ENCODE data around the gene BRD7. TPM values are rescaled to one million over a fixed set of nuclear protein-coding genes. Genes with fewer than 3 reads are reported as not detected.

BRD7 gene
- polyA plus RNA-seq, 1 donor: 61.6 TPM

DNA sequence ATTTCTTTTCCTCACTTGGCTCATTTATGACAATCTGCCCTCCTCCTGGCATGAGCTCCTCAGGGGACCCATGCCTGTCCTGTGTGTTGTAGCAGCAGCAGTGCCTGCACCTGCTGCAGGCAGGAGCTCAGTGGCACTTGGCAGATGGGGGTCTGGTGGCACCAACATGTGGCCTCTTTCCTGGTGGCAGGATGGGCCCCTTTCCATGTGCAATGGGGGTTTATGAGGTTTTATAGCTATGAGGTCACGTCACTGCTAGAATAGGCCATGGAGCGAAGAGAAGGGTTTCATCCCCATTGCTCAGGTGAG lies 95.5 kb downstream of the BRD7 start:
- no peak for DNase-seq (ENCODE audit: low read depth)

DNA sequence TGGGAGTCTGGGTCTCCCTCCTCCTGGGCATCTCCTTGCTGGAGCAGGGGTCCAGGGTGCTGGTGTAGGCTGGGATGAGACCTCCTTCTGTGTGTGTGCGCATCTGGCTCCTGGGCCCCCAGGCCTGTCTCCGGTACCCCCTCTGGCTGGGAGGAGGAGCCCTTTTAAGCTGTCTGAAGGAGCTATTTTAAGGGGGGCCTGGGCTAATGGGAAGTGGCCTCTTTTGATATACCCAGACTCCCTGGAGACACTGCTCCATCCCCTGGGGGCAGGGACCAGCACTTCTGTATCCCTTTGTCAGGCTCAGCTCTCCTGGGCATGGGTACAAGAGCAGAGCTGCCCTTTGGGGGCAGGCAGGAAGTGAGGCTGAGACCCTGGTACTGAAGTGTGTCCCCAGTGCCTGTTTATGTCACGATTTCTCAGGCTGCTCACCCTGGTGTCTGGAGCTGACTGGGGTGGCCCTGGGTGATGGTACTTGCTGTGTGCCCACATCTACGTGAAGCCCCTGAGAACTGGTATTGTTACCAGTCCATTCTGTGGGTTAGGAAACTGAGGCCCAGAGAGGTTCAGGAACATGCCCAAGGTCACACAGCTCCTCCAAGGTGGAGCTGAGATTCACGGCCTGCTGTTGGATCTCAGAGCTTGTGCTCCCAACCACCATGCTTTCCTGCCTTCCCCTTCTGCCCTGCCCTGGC lies 96.0 kb downstream of the BRD7 start:
- no peak for DNase-seq (ENCODE audit: low read depth)

DNA sequence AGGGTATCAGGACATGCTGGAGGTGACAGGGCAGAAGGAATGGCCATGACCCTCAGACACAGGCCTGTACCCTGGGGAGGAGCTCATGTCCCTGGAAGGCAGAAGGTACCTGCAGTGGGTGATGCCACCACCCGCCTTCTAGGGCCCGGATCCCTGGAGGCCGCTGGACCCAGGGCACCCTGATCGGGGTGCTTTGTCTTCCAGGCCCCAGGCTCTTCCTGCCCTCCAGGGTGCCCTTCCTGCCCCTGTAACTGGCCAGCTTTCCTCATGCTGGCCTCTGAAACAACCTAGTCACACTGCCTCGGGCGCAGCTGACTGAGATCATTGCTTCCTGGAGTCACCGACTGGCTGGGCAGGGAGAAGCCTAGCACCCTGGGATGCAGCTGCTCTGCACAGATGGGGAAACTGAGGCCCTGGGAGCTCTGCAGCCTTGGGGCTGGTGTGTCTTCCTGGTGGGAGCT lies 96.6 kb downstream of the BRD7 start:
- DNase-seq (ENCODE audit: low read depth): no peak

DNA sequence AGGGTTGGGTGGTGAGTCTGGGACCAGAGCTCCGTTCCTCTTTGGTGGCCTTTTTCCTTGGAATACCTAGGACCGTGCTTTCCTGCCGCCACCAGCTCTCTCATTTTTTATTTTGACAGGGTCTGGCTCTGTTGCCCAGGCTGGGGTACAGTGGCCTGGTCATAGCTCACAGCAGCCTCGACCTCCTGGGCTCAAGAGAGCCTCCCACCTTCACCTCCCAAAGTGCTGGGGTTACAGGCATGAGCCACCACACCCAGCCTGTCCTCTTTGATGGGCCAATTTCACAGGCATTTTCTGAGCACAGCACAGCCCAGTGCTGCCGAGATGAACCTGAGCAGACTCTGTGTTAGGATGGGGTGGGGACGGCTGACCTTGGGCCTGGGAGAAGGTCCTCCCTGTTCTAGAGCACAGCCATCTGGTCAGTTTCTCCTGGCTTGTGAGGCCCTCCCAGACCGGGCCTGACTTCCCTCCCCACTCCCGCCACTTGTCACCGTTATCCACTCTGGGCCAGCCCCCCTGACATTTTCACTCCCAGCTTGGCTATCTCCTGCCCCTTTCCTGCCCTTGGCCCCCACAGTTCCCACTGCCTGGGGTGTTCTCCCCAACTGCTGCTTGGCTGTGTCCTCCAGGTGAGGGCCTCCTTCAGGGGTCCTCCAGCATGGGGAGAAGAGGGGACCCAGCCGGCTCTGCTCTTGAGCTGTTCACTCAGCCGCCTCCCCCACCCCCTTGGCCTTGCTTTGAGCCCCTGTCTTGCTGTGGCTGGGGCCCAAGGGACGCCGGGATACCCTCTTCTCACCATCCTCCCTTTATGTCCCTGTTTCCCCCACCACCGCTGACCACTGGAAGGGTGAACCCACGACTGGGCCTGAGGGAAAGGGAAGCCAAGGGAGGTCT lies 97.4 kb downstream of the BRD7 start:
- no peak for DNase-seq (ENCODE audit: low read depth)

DNA sequence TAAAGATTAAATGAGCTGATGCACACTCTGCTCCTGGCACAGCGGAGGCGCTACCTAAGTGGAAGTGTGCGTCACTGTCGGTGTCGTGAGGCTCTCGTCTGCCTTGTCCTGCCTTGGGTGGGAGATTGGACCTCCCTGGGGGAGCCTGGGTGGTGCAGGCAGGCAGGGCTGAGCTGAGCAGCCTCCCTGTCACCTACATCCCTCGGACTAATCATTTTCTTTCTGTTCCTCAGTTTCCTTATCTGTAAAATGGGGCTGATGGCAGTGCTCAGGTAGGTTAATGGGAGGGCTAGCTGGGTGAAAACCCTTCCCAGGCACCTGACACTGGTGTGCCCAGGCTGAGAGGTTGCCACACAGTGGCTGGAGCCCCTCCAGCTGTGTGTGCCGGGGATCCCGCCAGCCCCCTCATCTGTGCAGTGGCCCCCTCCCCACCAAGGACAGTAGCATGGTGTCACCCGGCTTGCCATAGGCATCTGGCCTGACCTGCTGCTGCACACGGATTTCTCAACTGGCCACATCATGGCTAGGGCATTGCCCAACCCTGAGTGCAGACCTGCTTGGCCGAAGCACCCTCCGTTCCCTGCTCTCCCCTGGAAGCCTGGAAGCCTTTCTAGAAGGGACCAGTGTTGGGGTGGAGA lies 98.2 kb downstream of the BRD7 start:
- no peak for DNase-seq (ENCODE audit: low read depth)

DNA sequence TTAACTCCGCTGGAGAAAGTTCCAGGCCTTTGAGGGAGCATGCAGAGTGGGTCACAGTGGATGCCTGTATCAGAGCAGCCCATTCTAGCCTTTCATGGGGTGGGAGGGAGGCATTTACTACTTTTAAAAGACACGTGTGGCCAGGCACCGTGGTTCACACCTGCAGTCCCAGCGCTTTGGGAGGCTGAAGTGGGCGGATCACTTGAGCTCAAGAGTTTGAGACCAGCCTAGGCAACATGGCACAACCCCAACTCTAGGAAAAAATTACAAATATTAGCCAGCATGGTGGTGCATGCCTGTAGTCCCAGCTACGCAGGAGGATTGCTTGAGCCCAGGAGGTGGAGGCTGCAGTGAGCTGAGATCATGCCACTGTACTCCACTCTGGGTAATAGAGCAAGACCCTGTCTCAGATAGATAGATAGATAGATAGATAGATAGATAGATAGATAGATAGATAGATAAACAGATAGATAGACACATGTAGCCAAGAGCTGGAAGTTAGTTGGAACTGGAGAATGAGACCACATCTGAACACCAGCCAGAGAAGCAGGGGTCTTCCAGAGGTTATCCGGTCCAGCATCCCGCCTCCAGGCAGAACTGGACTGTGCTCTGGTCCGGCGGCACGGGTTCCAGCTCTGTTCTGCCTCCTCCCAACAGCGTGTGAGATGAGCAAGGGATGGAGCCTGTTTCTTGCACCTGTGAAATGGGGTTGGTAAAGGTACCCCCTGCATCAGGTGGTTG lies 98.8 kb downstream of the BRD7 start:
- no peak for DNase-seq (ENCODE audit: low read depth)

DNA sequence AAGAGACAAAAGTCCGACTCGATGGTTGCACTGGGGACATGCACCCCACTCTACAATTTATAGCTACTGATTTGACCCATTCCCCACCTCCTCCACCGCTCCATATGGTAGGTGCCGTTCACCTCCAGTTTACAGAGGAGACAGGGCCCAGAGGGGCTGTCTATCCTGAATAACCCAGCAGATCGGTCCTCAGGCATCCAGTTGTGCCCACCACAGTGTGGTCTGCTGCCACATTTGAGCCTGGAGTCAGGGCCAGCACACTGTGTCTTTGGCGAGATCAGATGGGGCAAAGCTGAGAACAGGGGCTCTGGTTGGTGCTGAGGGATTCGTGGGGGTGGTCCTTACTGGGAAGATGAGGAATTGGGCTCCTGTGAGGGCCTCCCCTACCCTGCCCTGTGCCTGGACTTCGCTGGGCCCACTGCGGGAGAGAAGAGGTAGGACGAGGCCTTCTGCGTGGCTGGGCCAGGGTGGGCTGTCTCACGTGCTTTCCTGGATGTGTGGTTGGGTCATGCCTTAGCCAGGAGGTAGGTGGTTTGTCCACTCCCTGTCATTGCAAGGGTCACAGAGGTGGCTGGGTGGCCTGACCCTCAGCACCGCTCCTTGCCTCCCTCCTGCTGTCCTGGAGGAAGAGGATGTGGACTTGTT lies 99.6 kb downstream of the BRD7 start:
- no peak for DNase-seq (ENCODE audit: low read depth)

DNA sequence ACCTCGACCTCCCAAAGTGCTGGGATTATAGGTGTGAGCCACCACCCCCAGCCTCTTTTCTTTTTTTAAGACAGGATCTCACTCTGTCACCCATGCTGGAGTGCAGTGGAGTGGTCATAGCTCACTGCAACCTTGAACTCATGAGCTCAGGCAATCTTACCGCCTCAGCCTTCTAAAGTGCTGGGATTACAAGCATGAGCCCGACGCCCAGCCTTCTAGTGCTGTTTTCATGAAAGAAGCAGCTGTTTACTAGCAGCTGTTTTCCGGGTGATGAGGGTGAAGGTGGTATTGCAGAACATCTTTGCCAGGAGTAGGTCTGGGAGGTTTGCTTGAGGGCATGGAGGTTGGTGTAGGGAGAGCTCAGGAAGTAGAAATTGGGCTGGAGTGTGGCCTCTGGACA lies 100.4 kb downstream of the BRD7 start:
- no peak for DNase-seq (ENCODE audit: low read depth)

DNA sequence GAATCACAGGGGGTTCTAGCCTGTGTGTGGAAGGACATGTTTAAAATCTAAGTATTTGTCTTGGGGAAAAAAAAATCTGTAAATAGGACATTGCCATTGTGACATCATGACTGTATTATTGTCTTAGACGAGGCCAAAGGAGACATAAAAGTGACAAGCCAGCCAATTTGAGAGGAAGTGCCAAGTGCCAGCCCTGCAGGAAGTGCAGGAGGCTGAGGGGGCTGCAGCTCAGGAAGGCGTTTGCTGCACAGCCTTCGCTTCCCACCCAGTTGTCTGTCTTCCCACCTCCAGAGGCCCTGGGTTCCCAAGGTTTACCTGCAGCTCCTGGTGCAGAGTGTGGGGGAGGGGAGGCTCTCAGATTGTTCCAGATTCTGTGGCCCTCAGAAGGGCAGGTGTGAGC lies 101.1 kb downstream of the BRD7 start:
- DNase-seq (ENCODE audit: low read depth): no peak

DNA sequence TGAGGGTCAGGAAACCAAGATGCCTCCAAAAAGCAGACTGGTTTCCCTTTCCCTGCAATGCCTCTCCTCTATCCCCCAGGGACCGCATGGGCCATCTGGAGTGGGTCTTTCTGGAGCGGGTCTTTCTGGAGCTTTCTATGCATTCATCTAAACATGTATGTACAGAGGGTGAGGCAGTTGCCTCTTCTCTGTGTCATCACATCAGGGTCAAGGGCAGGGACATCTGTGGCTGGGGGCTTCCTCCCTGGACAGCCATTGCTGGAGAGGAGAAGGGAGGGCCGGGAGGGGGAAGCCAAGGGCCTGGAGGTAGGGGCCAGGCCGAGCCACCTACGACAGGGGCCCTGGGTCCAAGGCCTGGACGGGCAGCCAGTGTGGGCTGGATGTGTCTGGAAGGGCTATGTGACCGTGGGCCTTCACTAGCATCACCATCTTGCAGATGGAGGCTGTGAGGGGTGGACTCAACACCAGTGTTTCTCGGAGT lies 101.6 kb downstream of the BRD7 start:
- DNase-seq (ENCODE audit: low read depth): no peak

DNA sequence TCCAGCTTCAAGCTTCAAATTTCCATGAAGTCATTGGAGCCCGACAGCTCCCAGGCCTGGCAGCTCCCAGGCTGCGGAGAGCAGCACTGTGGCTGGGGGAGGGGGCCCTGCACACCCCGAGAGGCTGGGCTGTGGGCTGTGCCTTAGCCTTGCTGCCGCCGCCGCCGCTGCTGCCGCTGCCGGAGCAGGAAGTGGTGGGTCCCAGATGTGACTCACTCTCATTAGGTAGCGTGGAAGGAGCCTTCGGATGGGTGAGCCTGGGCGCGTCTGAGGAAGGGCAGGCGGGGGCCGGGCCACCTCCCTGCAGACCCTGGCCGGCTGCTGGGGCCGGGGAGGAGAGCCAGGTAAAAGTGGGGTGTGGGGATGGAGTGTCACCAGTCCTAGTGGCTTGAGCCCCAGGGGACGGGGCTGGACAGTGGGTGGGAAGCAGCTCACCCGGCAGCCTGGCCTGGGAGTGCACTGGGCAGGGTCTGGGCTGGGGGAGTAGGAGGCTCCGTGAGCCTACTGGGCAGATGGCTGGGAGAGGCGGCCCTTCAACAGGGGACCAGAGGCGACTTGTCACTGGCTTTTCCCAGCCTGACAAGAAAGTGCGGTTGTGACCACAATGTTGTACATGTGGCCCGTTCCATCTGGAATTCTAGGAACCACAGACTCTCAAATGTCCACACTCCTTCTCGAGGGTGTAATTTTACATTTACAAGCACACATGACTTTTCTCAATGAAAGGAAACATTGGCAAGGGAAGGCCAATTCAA lies 102.3 kb downstream of the BRD7 start, which contains the start of gene ADCY7:
Gene ADCY7 (plus strand): TSS at position 215 of the 755 bp plus-strand sequence. CDS start 21,629 bp downstream, outside the sequence.
- no peak for DNase-seq (ENCODE audit: low read depth)

Other genes starting within 250 kb of the BRD7 start
- gene TENT4B, start 215.7 kb downstream of the BRD7 start, polyA plus RNA-seq (ENCODE audit: insufficient read length): 5.3 TPM
- 6.7 TPM for gene ADCY7, start 102.4 kb downstream of the BRD7 start, polyA plus RNA-seq (ENCODE audit: insufficient read length)
- gene NKD1, start 179.4 kb upstream of the BRD7 start, polyA plus RNA-seq (ENCODE audit: insufficient read length): 9.0 TPM

All from forelimb muscle (tissue), 1 donor.